HL-60 (cell line): ENCODE results near the gene TMEM127.

ENCODE experiments used
- DNase-seq, 2 experiments: peaks; one replicate each; pipeline ENCODE4 v3.0.0-alpha.2; 2010 to 2020; ENCODE audit warnings: low read depth in 1 of 2, low spot score in 1 of 2
- H3K27ac ChIP-seq: fragments of 250-450 bp; sonication (Bioruptor Pico); replicated peaks from 2 replicates; pipeline ENCODE4 v1.5.1; 2020; ENCODE audit warnings: mild to moderate bottlenecking, moderate library complexity
- H3K27me3 ChIP-seq: fragments of 250-450 bp; sonication (Bioruptor Pico); 2 replicates; pipeline ENCODE4 v1.5.1; 2021; ENCODE audit warnings: mild to moderate bottlenecking, moderate library complexity; ENCODE audit not compliant: insufficient read depth, poor library complexity, severe bottlenecking
- H3K4me3 ChIP-seq: replicated peaks from 2 replicates; pipeline ENCODE4 v1.5.1; 2011; ENCODE audit warnings: mild to moderate bottlenecking, control low read depth, low read length; ENCODE audit not compliant: insufficient read depth
- GABPA ChIP-seq: IDR thresholded peaks from 2 replicates; pipeline ENCODE4 v1.6.1; 2012; ENCODE audit warnings: low read depth
- POLR2AphosphoS5 ChIP-seq: IDR thresholded peaks from 2 replicates; pipeline ENCODE4 v1.6.1; 2012; ENCODE audit warnings: low read depth
- REST ChIP-seq: IDR thresholded peaks from 2 replicates; pipeline ENCODE4 v1.6.1; 2012; ENCODE audit warnings: low read depth; ENCODE audit not compliant: insufficient replicate concordance
- SPI1 ChIP-seq: IDR thresholded peaks from 2 replicates; pipeline ENCODE4 v1.6.1; 2012; ENCODE audit warnings: low read depth, mild to moderate bottlenecking, borderline replicate concordance
- TF ChIP-seq, protein P1 (sequence below): IDR thresholded peaks from one replicate; pipeline ENCODE4 v1.5.1; 2011; ENCODE audit warnings: low read length, control low read depth, inconsistent platforms; ENCODE audit not compliant: insufficient read depth

TMEM127 gene

DNA sequence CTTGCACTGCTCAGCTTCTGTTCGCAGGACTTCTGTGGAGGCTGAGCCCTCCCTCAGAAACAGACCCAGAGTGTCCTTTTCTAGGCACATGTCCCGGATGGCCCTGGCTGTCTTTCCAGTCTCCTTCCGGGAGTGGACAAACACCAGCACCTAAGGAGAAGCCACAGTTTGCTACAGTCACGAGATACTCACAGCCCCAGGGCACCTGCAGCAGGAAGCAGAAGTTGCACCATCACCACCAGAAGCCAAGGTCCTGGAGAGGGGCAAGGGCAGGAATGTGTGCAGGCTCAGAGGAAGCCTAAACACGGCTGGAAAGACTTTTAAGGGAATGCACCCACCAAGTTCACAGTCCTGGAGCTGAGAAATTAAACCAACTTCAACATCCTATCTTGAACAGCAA is 26.0 kb upstream of the TMEM127 start:
- no peaks in the 10 kb centered on the region for H3K27me3 ChIP-seq
- DNase-seq: peak; percentile 73 to 76
- TF ChIP-seq POLR2AphosphoS5 (peak; percentile 50; the same call in 1 of the 2 replicates), SPI1 (no peak; the same call in 1 of the 2 replicates)
- TF ChIP-seq, protein P1, sequence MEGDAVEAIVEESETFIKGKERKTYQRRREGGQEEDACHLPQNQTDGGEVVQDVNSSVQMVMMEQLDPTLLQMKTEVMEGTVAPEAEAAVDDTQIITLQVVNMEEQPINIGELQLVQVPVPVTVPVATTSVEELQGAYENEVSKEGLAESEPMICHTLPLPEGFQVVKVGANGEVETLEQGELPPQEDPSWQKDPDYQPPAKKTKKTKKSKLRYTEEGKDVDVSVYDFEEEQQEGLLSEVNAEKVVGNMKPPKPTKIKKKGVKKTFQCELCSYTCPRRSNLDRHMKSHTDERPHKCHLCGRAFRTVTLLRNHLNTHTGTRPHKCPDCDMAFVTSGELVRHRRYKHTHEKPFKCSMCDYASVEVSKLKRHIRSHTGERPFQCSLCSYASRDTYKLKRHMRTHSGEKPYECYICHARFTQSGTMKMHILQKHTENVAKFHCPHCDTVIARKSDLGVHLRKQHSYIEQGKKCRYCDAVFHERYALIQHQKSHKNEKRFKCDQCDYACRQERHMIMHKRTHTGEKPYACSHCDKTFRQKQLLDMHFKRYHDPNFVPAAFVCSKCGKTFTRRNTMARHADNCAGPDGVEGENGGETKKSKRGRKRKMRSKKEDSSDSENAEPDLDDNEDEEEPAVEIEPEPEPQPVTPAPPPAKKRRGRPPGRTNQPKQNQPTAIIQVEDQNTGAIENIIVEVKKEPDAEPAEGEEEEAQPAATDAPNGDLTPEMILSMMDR: no peak
- no peak overlapping the region for H3K4me3 ChIP-seq
- peak overlapping the region; percentile 53 for H3K27ac ChIP-seq

DNA sequence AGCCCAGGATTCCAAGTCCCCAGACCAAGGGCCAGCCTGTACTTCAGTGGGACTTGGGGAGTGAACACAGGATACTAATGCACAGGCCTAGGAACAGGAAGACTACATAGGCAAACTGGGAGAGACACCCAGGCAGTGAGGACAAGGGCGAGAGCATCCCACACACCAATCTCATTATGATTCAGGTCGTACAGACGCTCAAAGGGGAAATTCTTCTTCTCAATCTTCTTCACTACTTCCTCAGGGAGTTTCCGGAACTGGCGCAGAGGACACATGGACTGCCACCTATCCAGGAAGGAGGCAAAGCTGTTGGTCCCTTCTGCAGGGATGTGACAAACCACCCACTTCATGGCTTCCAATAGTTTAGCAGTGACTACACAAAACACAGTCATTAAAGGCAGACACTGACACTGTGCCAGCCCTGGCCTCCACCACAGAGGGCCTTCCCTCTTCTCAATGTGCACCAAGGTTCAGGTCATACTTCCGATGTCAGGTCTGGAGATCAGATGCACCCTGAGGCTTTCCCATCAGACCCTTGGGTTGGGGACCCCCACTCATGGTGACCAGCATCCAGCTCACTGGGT is 21.6 kb upstream of the TMEM127 start:
- TF ChIP-seq GABPA (no peak), SPI1 (no peak), REST (no peak), POLR2AphosphoS5 (no peak)
- TF ChIP-seq, protein P1: no peak
- H3K27me3 ChIP-seq: no peaks in the 10 kb centered on the region
- H3K4me3 ChIP-seq: no peak overlapping the region
- no peak overlapping the region for H3K27ac ChIP-seq
- no peak for DNase-seq

- Histone ChIP-seq H3K4me3 (no peak overlapping the region), H3K27me3 (no peaks in the 10 kb centered on the region), H3K27ac (no peak overlapping the region)
- TF ChIP-seq, protein P1: no peak
- TF ChIP-seq REST (no peak), GABPA (no peak), SPI1 (no peak), POLR2AphosphoS5 (no peak)
- DNase-seq: no peak
These were observed 11.1 kb upstream of the TMEM127 start for GRCh38 chr2:96276787-96277499.
